ENCODE measurements around the gene DLK1. TPM values are rescaled to one million over a fixed set of nuclear protein-coding genes. Genes with fewer than 3 reads are reported as not detected.

DLK1 gene
- total RNA-seq, 1 donor from 2014 or later, result 8.6 TPM

- Histone ChIP-seq H3K4me3 (no peak overlapping the region), H3K27me3 (no peaks in the 10 kb centered on the region), H3K36me3 (no peaks in the 10 kb centered on the region), H3K27ac (no peak overlapping the region), H3K9me3 (no peaks in the 10 kb centered on the region), H3K4me1 (no peaks in the 10 kb centered on the region)
- DNase-seq (ENCODE audit: extremely low spot score in 2 of 2), result no peak
- intact Hi-C loops (cut with DNase I), result no loop called here
- TF ChIP-seq POLR2AphosphoS5 (IDR thresholded peaks at IDR 0.05; ENCODE audit: insufficient read depth in 1 of 2, low read depth in 1 of 2), result no peak
- no peak for TF ChIP-seq CTCF (IDR thresholded peaks at IDR 0.05)
- TF ChIP-seq POLR2A (IDR thresholded peaks at IDR 0.05), result no peak
These were observed 24.3 kb downstream of the DLK1 start for GRCh38 chr14:100750762-100751699.

- no peaks in the 10 kb centered on the region for H3K27me3 ChIP-seq
- no peak overlapping the region for H3K27ac ChIP-seq
- no peak overlapping the region for H3K4me3 ChIP-seq
- intact Hi-C loops (cut with DNase I), result no loop called here
- no peaks in the 10 kb centered on the region for H3K9me3 ChIP-seq
- no peaks in the 10 kb centered on the region for H3K4me1 ChIP-seq
- TF ChIP-seq POLR2A (IDR thresholded peaks at IDR 0.05) (no peak), CTCF (IDR thresholded peaks at IDR 0.05) (no peak), POLR2AphosphoS5 (IDR thresholded peaks at IDR 0.05; ENCODE audit: insufficient read depth in 1 of 2, low read depth in 1 of 2) (no peak)
- H3K36me3 ChIP-seq, result no peaks in the 10 kb centered on the region
- DNase-seq (ENCODE audit: extremely low spot score in 2 of 2), result no peak
These were observed 27.3 kb downstream of the DLK1 start for GRCh38 chr14:100754020-100754419.

- H3K4me1 ChIP-seq, result no peaks in the 10 kb centered on the region
- no peak for DNase-seq (ENCODE audit: extremely low spot score in 2 of 2)
- intact Hi-C loops (cut with DNase I), result no loop called here
- no peaks in the 10 kb centered on the region for H3K27me3 ChIP-seq
- no peaks in the 10 kb centered on the region for H3K36me3 ChIP-seq
- no peak overlapping the region for H3K4me3 ChIP-seq
- TF ChIP-seq POLR2AphosphoS5 (IDR thresholded peaks at IDR 0.05; ENCODE audit: insufficient read depth in 1 of 2, low read depth in 1 of 2) (no peak), POLR2A (IDR thresholded peaks at IDR 0.05) (no peak), CTCF (IDR thresholded peaks at IDR 0.05) (no peak)
- H3K27ac ChIP-seq, result no peak overlapping the region
- no peaks in the 10 kb centered on the region for H3K9me3 ChIP-seq
These were observed 29.0 kb downstream of the DLK1 start for GRCh38 chr14:100755649-100756048.

GRCh38 chr14:100761481-100761880, 34.8 kb downstream of the DLK1 start:
- intact Hi-C loops (cut with DNase I), result no loop called here
- no peak for DNase-seq (ENCODE audit: extremely low spot score in 2 of 2)
- Histone ChIP-seq H3K27ac (no peak overlapping the region), H3K9me3 (no peaks in the 10 kb centered on the region), H3K4me3 (no peak overlapping the region), H3K36me3 (no peaks in the 10 kb centered on the region), H3K27me3 (no peaks in the 10 kb centered on the region), H3K4me1 (no peaks in the 10 kb centered on the region)
- TF ChIP-seq CTCF (IDR thresholded peaks at IDR 0.05) (no peak), POLR2A (IDR thresholded peaks at IDR 0.05) (no peak), POLR2AphosphoS5 (IDR thresholded peaks at IDR 0.05; ENCODE audit: insufficient read depth in 1 of 2, low read depth in 1 of 2) (no peak)

GRCh38 chr14:100762089-100762515, 35.4 kb downstream of the DLK1 start:
- Histone ChIP-seq H3K4me3 (no peak overlapping the region), H3K27me3 (no peaks in the 10 kb centered on the region), H3K27ac (no peak overlapping the region), H3K36me3 (no peaks in the 10 kb centered on the region), H3K4me1 (no peaks in the 10 kb centered on the region), H3K9me3 (no peaks in the 10 kb centered on the region)
- intact Hi-C loops (cut with DNase I), result no loop called here
- TF ChIP-seq CTCF (IDR thresholded peaks at IDR 0.05), result no peak
- no peak for TF ChIP-seq POLR2AphosphoS5 (IDR thresholded peaks at IDR 0.05; ENCODE audit: insufficient read depth in 1 of 2, low read depth in 1 of 2)
- TF ChIP-seq POLR2A (IDR thresholded peaks at IDR 0.05), result no peak
- no peak for DNase-seq (ENCODE audit: extremely low spot score in 2 of 2)

All from vagina (tissue), 2 donors.